Mesothelial cell of epicardium (in vitro differentiated cells): ENCODE data around the gene TMEM247. TPM values are rescaled to one million over a fixed set of nuclear protein-coding genes. Genes with fewer than 3 reads are reported as not detected.

Source experiments
- DNase-seq, 2 experiments: peaks; one replicate each; pipeline ENCODE4 v3.0.0; 2021; ENCODE audit warnings: low spot score in 2 of 2; ENCODE audit not compliant: unreplicated experiment in 2 of 2
- H3K27ac Mint-ChIP-seq: 2 replicates; pipeline ENCODE4 v1.8.0; 2021; ENCODE audit warnings: mixed read lengths
- H3K27me3 Mint-ChIP-seq: 2 replicates; pipeline ENCODE4 v1.8.0; 2021; ENCODE audit warnings: low read depth, mixed read lengths
- H3K36me3 Mint-ChIP-seq: 2 replicates; pipeline ENCODE4 v1.8.0; 2021; ENCODE audit warnings: mixed read lengths
- H3K4me1 Mint-ChIP-seq: 2 replicates; pipeline ENCODE4 v1.8.0; 2021; ENCODE audit warnings: mixed read lengths
- H3K4me3 Mint-ChIP-seq: 2 replicates; pipeline ENCODE4 v1.8.0; 2021; ENCODE audit warnings: mild to moderate bottlenecking, moderate library complexity, mixed read lengths
- H3K9me3 Mint-ChIP-seq: 2 replicates; pipeline ENCODE4 v1.8.0; 2021; ENCODE audit warnings: mixed read lengths
- CTCF ChIP-seq: fragments of 200-600 bp; sonication (generic); IDR thresholded peaks from one replicate; pipeline ENCODE4 v1.5.0; 2021; ENCODE audit warnings: antibody characterized with exemption; ENCODE audit not compliant: unreplicated experiment
- total RNA-seq: library from RNA; stranded (reverse); gene quantifications from 3 replicates; pipeline ENCODE4 v1.2.1, GENCODE V29; 2021

TMEM247 gene
- total RNA-seq, 1 donor from 2014 or later, result not detected

- DNase-seq, result no peak
- no peak for TF ChIP-seq CTCF
- Mint-ChIP-seq H3K27me3 (no peaks in the 10 kb centered on the region), H3K4me3 (no peak overlapping the region), H3K36me3 (no peaks in the 10 kb centered on the region), H3K9me3 (no peaks in the 10 kb centered on the region), H3K4me1 (peaks cover under 1% of the 10 kb centered on the region), H3K27ac (no peak overlapping the region)
Observed at GRCh38 chr2:46505472-46505783, 26.1 kb downstream of the TMEM247 start.

GRCh38 chr2:46506131-46506706 is 26.9 kb downstream of the TMEM247 start:
- peak in 1 of 2 experiments; percentile 20 for DNase-seq
- TF ChIP-seq CTCF, result no peak
- Mint-ChIP-seq H3K4me1 (no peaks in the 10 kb centered on the region), H3K9me3 (no peaks in the 10 kb centered on the region), H3K27ac (no peak overlapping the region), H3K27me3 (no peaks in the 10 kb centered on the region), H3K36me3 (no peaks in the 10 kb centered on the region), H3K4me3 (no peak overlapping the region)

GRCh38 chr2:46508312-46508711 is 28.9 kb downstream of the TMEM247 start:
- peak in 1 of 2 experiments; percentile 11 for DNase-seq
- no peaks in the 10 kb centered on the region for H3K4me1 Mint-ChIP-seq
- TF ChIP-seq CTCF, result no peak
- no peak overlapping the region for H3K4me3 Mint-ChIP-seq
- H3K36me3 Mint-ChIP-seq, result no peaks in the 10 kb centered on the region
- no peaks in the 10 kb centered on the region for H3K9me3 Mint-ChIP-seq
- H3K27me3 Mint-ChIP-seq, result no peaks in the 10 kb centered on the region
- H3K27ac Mint-ChIP-seq, result no peak overlapping the region

GRCh38 chr2:46508759-46509158 is 29.4 kb downstream of the TMEM247 start:
- H3K27me3 Mint-ChIP-seq, result no peaks in the 10 kb centered on the region
- H3K9me3 Mint-ChIP-seq, result no peaks in the 10 kb centered on the region
- H3K27ac Mint-ChIP-seq, result no peak overlapping the region
- no peaks in the 10 kb centered on the region for H3K36me3 Mint-ChIP-seq
- H3K4me3 Mint-ChIP-seq, result no peak overlapping the region
- DNase-seq, result no peak
- no peaks in the 10 kb centered on the region for H3K4me1 Mint-ChIP-seq
- TF ChIP-seq CTCF, result no peak

GRCh38 chr2:46509804-46510203 is 30.4 kb downstream of the TMEM247 start:
- Mint-ChIP-seq H3K36me3 (no peaks in the 10 kb centered on the region), H3K4me1 (no peaks in the 10 kb centered on the region), H3K4me3 (no peak overlapping the region), H3K27me3 (no peaks in the 10 kb centered on the region), H3K27ac (no peak overlapping the region), H3K9me3 (peaks cover 6% of the 10 kb centered on the region)
- no peak for TF ChIP-seq CTCF
- peak in 1 of 2 experiments; percentile 2 for DNase-seq
